ENCODE results near the gene OST4. TPM values are rescaled to one million over a fixed set of nuclear protein-coding genes. Genes with fewer than 3 reads are reported as not detected.

Gene OST4
- total RNA-seq, 1 donor from 2014 or later: 243 TPM

GRCh38 chr2:27069436-27069835 lies 2.0 kb downstream of the OST4 start:
- ChIA-PET CTCF (no interaction called here), POLR2A (interaction anchor here (0.9 to 13.9 kb wide), 2 partner anchors 14 to 15 kb away, joined by 3 to 204 read pairs; partner anchors contain the start of gene AGBL5)
- Mint-ChIP-seq H3K27ac (no peak overlapping the region), H3K4me1 (peaks cover 50% of the 10 kb centered on the region), H3K27me3 (no peaks in the 10 kb centered on the region), H3K4me3 (peak overlapping the region; percentile 52), H3K9me3 (no peaks in the 10 kb centered on the region), H3K36me3 (ENCODE audit: low read depth) (peaks cover 51% of the 10 kb centered on the region)
- no peak for DNase-seq
- intact Hi-C loops (cut with micrococcal nuclease): no loop called here
- ATAC-seq (ENCODE audit: low read depth): no peak
- TF ChIP-seq CTCF (IDR thresholded peaks at IDR 0.05): no peak

DNA sequence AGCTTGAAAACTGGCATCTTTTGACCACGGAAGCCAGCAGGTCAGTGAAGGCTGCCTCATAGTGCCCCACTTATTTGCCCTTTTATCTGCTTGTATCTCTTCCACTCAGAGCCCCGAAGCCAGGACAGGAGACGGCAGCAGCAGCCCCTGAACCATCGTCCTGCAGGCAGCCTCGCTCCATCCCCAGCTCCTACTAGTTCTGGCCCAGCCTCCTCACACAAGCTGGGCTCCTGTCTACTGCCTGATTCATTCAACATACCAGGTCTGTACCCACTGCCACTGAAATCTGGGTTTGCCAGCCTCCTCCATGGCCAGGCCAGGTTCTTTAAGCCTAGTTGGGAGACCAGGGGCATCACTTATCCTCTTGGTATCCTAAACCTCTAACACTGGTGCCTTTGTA lies 4.1 kb downstream of the OST4 start:
- CTCF ChIA-PET: no interaction called here
- intact Hi-C loops (cut with micrococcal nuclease): no loop called here
- no peak for TF ChIP-seq CTCF (IDR thresholded peaks at IDR 0.05)
- Mint-ChIP-seq H3K4me3 (no peak overlapping the region), H3K27me3 (no peaks in the 10 kb centered on the region), H3K27ac (no peak overlapping the region), H3K9me3 (no peaks in the 10 kb centered on the region), H3K4me1 (peaks cover 40% of the 10 kb centered on the region), H3K36me3 (ENCODE audit: low read depth) (peaks cover 67% of the 10 kb centered on the region)
- DNase-seq (no peak), ATAC-seq (ENCODE audit: low read depth) (no peak)
- POLR2A ChIA-PET: interaction anchor here (0.6 to 13.9 kb wide), 2 partner anchors 13 to 14 kb away, joined by 4 to 204 read pairs; partner anchors contain the start of gene AGBL5

- H3K4me3 Mint-ChIP-seq: no peak overlapping the region
- no peaks in the 10 kb centered on the region for H3K27me3 Mint-ChIP-seq
- peaks cover 70% of the 10 kb centered on the region for H3K36me3 Mint-ChIP-seq (ENCODE audit: low read depth)
- no peak for ATAC-seq (ENCODE audit: low read depth)
- H3K9me3 Mint-ChIP-seq: no peaks in the 10 kb centered on the region
- CTCF ChIA-PET: interaction anchor here (1.0 to 1.2 kb wide), 2 partner anchors 9 to 16 kb away, joined by 3 read pairs; no protein-coding TSS in a partner anchor
- H3K4me1 Mint-ChIP-seq: peaks cover 24% of the 10 kb centered on the region
- TF ChIP-seq CTCF (IDR thresholded peaks at IDR 0.05): no peak
- intact Hi-C loops (cut with micrococcal nuclease): no loop called here
- H3K27ac Mint-ChIP-seq: no peak overlapping the region
- no peak for DNase-seq
- POLR2A ChIA-PET: interaction anchor here (13.9 kb wide), 1 partner anchor 11 kb away, joined by 204 read pairs; the partner anchor contains the start of gene AGBL5
Measured at GRCh38 chr2:27065128-27065527, 6.3 kb downstream of the OST4 start.

DNA sequence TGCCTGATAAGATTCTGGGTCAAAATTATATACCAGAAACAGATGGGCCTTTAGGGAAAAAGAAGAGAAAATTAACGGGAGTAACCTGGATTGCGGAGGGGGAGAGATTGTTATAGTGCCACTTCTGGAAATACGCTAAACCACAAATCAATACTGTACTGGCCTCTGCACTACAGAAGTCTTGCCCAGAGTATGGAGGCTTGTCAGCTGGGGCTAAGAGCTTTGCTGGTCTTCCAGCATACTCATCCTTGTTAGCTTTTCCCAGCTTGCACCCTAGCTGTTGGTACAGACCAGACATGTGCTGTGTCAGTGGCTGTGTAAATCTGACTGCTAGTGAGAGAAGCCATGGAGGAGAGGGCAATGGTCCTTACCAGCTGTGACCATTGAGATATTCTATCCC lies 11.1 kb downstream of the OST4 start:
- no peak for DNase-seq

More for the DNA sequence above, 11.1 kb downstream of the OST4 start:
- CTCF ChIA-PET: no interaction called here
- Mint-ChIP-seq H3K4me3 (no peak overlapping the region), H3K27ac (no peak overlapping the region), H3K36me3 (ENCODE audit: low read depth) (peaks cover 63% of the 10 kb centered on the region), H3K4me1 (no peaks in the 10 kb centered on the region), H3K9me3 (no peaks in the 10 kb centered on the region), H3K27me3 (no peaks in the 10 kb centered on the region)
- TF ChIP-seq CTCF (IDR thresholded peaks at IDR 0.05): no peak
- no peak for ATAC-seq (ENCODE audit: low read depth)
- intact Hi-C loops (cut with micrococcal nuclease): no loop called here
- POLR2A ChIA-PET: interaction anchor here (1.2 to 1.8 kb wide), 3 partner anchors 10 to 21 kb away, joined by 4 to 9 read pairs (median 4); partner anchors contain the start of genes AGBL5 and OST4
